GM12872 (cell line): ENCODE results near the gene RNASE2.

Experiments
- CTCF ChIP-seq: IDR thresholded peaks from 3 replicates; pipeline ENCODE4 v1.5.1; 2011; ENCODE audit warnings: low read depth, mild to moderate bottlenecking, low read length, moderate library complexity; ENCODE audit not compliant: insufficient read depth

RNASE2 gene

DNA sequence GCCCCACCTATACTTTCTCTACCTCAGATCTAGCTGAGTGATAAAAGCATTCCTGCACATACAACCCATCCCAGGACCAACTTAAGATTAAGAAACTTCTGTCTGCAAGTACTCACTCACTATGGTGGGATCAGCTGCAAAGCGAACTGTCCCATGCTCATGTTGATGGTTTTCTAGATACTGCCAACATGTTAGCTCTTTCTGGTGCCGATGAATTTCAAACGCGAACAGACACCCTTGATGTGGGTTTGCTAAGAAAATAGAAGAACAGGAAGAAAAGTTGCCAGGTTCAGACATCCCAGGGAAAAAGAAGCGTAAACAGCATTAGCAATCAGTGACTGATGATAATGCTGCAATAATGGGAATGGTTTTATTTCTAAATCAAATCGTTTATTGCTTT, 42.3 kb downstream of the RNASE2 start:
- TF ChIP-seq CTCF: no peak

- no peak for TF ChIP-seq CTCF
Observed at GRCh38 chr14:20998139-20998538, 42.9 kb downstream of the RNASE2 start.

DNA sequence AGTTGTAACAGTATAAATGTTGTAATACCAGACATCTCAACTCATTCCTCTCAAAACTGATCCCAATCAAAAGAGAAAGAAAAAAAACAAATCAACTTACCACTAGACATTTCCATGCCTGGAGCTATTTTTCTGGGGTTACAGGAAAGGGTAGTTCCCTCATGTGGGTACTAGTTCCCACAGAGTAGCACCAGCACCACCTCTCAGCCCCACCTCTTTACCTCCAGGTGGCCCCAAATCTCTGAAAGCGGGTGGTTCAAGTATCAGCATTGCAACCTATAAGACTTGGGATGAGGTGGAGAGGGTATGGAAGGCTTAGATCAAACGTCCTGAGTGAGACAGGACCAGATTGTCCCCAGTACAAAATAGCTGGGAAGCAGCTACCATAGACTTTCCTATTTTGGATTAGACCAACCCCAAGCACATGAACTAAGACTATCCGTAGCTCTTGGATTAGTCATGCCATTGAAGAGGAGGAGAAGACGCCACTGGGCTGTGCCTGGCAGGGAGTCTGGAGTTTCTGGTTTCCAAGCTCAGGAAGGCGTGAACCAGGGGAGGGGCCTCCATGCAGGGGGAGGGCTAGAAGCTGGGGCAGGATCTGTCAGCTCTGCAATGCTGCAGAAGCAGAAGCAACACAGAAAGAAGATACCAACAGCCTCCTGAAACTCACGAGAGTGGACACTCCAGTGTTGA, 43.5 kb downstream of the RNASE2 start, which contains the start of gene SLC39A2:
SLC39A2 (plus strand) TSS at position 620 of the 693 bp plus-strand sequence. CDS start 154 bp downstream, outside the sequence.
- no peak for TF ChIP-seq CTCF

DNA sequence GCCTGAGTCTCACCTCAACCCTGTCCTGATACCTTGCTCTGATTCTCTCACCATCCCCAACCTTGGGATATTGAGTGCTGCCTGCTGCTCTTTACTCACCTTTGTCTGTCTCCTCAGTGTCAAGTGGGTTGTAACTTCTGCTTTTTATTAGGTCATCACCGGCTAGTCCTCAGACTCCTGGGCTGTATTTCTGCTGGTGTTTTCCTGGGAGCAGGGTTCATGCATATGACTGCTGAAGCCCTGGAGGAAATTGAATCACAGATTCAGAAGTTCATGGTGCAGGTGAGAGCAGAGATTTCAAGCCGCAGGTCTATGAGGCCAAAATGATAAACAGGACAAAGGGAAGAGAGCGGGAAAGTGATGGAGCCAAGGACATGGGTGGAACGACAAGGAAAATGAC, 44.3 kb downstream of the RNASE2 start:
- TF ChIP-seq CTCF: no peak

- TF ChIP-seq CTCF: no peak
Observed at GRCh38 chr14:21001218-21001617, 45.9 kb downstream of the RNASE2 start.

GRCh38 chr14:21003788-21004346, 48.6 kb downstream of the RNASE2 start:
- TF ChIP-seq CTCF: no peak
